ENCODE data around the gene PRKAR1B.
"Not testable (repeated sequence)": the region's sequence is repeated elsewhere in the genome, so short reads cannot be mapped to it uniquely, and the experiment has no call there.

DNA sequence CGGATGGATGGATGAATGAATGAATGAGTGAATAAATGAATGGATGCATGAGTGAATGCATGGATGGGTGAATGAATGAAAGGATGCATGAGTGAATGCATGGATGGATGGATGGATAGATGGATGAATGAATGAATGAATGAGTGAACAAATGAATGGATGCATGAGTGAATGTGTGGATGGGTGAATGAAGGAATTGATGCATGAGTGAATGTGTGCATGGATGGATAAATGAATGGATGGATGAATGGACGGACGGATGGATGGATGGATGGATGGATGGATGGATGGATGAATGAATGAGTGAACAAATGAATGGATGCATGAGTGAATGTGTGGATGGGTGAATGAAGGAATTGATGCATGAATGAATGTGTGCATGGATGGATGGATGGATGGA is 70.1 kb downstream of the PRKAR1B start:
- TF ChIP-seq, protein P1, sequence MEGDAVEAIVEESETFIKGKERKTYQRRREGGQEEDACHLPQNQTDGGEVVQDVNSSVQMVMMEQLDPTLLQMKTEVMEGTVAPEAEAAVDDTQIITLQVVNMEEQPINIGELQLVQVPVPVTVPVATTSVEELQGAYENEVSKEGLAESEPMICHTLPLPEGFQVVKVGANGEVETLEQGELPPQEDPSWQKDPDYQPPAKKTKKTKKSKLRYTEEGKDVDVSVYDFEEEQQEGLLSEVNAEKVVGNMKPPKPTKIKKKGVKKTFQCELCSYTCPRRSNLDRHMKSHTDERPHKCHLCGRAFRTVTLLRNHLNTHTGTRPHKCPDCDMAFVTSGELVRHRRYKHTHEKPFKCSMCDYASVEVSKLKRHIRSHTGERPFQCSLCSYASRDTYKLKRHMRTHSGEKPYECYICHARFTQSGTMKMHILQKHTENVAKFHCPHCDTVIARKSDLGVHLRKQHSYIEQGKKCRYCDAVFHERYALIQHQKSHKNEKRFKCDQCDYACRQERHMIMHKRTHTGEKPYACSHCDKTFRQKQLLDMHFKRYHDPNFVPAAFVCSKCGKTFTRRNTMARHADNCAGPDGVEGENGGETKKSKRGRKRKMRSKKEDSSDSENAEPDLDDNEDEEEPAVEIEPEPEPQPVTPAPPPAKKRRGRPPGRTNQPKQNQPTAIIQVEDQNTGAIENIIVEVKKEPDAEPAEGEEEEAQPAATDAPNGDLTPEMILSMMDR (IDR thresholded peaks at IDR 0.05), result not testable (repeated sequence)
- not testable (repeated sequence) for TF ChIP-seq POLR2A (IDR thresholded peaks at IDR 0.05)

Measured in thyroid gland (tissue), 4 donors.